Panc1 (cell line): ENCODE data around the gene LMO3.

Source experiments
- POLR2AphosphoS5 ChIP-seq: IDR thresholded peaks from 2 replicates; pipeline ENCODE4 v1.6.1; 2012; ENCODE audit warnings: mild to moderate bottlenecking, low read depth, low read length, moderate library complexity
- REST ChIP-seq, 2 experiments: IDR thresholded peaks; 2 replicates each; pipeline ENCODE4 v1.6.1; 2011 to 2012; ENCODE audit warnings: low read depth in 2 of 2, control low read depth in 1 of 2, low read length in 1 of 2, mild to moderate bottlenecking in 1 of 2, moderate library complexity in 1 of 2; ENCODE audit not compliant: insufficient read depth in 1 of 2
- SIN3A ChIP-seq: IDR thresholded peaks from 2 replicates; pipeline ENCODE4 v1.6.1; 2012; ENCODE audit warnings: low read depth, mild to moderate bottlenecking, low read length, moderate library complexity, borderline replicate concordance; ENCODE audit not compliant: insufficient read depth
- TF ChIP-seq, protein P1 (sequence below): fragments of 450-650 bp; IDR thresholded peaks from 2 replicates; pipeline ENCODE4 v1.5.1; 2017; ENCODE audit warnings: mild to moderate bottlenecking

DNA sequence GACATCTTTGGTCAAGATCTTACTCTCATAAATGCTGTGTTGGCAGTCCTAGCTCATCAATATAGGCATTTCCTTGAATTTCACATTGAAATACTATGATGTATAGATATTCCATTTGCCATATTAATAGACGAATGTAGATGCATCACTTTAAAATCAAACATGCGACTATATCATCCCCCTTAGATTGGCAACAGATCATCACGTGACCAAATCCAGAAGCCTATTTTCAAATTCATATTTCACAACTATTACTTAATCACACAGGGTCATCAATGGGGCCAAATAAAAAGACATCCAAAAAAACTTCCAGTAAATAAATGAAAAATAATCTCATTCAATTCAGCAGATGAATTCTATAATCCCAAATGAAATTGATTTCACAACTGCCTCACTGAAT is 15.3 kb downstream of the LMO3 start:
- TF ChIP-seq, protein P1, sequence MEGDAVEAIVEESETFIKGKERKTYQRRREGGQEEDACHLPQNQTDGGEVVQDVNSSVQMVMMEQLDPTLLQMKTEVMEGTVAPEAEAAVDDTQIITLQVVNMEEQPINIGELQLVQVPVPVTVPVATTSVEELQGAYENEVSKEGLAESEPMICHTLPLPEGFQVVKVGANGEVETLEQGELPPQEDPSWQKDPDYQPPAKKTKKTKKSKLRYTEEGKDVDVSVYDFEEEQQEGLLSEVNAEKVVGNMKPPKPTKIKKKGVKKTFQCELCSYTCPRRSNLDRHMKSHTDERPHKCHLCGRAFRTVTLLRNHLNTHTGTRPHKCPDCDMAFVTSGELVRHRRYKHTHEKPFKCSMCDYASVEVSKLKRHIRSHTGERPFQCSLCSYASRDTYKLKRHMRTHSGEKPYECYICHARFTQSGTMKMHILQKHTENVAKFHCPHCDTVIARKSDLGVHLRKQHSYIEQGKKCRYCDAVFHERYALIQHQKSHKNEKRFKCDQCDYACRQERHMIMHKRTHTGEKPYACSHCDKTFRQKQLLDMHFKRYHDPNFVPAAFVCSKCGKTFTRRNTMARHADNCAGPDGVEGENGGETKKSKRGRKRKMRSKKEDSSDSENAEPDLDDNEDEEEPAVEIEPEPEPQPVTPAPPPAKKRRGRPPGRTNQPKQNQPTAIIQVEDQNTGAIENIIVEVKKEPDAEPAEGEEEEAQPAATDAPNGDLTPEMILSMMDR = no peak
- TF ChIP-seq REST (IDR thresholded peaks at IDR 0.05; ENCODE audit: insufficient read depth in 1 of 2, low read depth in 2 of 2, low read length in 1 of 2) = no peak
- no peak for TF ChIP-seq POLR2AphosphoS5
- TF ChIP-seq SIN3A = no peak
